Astrocyte (in vitro differentiated cells and primary cell): Measurements from ENCODE around the gene CCDC91.

Experiments
- EZH2 ChIP-seq: IDR thresholded peaks from 2 replicates; pipeline ENCODE4 v1.6.1; 2012; ENCODE audit warnings: mild to moderate bottlenecking, low read length, inconsistent platforms; ENCODE audit not compliant: insufficient read depth
- TF ChIP-seq, protein P1 (sequence below): IDR thresholded peaks from 2 replicates; pipeline ENCODE4 v1.5.1; 2011; ENCODE audit warnings: low read depth, mild to moderate bottlenecking, inconsistent platforms, low read length, moderate library complexity; ENCODE audit not compliant: insufficient read depth

DNA sequence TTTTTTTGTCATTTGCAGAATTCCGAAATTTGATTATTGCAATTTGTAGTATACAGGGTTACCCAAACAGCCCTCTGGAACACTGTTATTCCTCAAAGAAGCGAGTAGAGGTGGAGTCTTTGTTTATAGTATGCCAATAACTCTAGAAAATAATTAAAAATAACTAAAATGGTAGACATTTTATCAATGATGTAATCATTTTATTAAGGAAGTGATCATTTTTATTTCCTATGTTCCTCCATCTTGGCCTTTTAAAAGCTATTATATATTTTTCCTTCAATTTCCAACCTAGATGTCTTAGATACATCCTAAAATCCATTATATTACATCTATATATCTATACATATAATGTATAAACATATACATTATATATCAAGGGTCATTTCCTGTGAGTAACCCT is 106.0 kb downstream of the CCDC91 start:
- TF ChIP-seq EZH2 = no peak
- TF ChIP-seq, protein P1, sequence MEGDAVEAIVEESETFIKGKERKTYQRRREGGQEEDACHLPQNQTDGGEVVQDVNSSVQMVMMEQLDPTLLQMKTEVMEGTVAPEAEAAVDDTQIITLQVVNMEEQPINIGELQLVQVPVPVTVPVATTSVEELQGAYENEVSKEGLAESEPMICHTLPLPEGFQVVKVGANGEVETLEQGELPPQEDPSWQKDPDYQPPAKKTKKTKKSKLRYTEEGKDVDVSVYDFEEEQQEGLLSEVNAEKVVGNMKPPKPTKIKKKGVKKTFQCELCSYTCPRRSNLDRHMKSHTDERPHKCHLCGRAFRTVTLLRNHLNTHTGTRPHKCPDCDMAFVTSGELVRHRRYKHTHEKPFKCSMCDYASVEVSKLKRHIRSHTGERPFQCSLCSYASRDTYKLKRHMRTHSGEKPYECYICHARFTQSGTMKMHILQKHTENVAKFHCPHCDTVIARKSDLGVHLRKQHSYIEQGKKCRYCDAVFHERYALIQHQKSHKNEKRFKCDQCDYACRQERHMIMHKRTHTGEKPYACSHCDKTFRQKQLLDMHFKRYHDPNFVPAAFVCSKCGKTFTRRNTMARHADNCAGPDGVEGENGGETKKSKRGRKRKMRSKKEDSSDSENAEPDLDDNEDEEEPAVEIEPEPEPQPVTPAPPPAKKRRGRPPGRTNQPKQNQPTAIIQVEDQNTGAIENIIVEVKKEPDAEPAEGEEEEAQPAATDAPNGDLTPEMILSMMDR = no peak
